Measurements from ENCODE around the gene LPIN3.

DNA sequence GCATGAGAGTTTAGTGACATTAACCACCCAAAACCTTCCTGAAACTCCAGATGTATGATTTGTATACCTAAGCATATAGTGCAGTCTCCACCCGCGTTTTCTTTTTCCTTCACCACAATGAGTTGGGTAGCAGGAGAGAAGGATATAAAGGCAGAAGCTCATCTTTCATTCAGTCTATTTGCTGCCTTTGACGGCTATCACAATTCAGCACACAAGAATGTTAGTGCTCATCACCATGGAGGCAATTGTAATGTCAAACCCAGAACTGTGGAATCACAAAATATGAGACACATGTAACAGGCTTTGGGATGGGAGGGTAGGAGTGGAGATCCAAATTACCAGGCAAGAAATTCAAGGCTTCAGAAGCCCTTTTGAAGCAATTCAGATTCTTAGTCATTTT lies 40.7 kb upstream of the LPIN3 start:
- TF ChIP-seq POLR2AphosphoS5 (IDR thresholded peaks at IDR 0.05), result no peak
- no peak for TF ChIP-seq POLR2A (IDR thresholded peaks at IDR 0.05)
